Endodermal cell (in vitro differentiated cells): ENCODE data around the gene MT1HL1. TPM values are rescaled to one million over a fixed set of nuclear protein-coding genes. Genes with fewer than 3 reads are reported as not detected.

ENCODE experiments used
- DNase-seq: peaks from one replicate; pipeline ENCODE4 v3.0.0-alpha.2; 2017
- H3K27ac ChIP-seq: 2 replicates; pipeline ENCODE4 v1.5.1; 2013; ENCODE audit warnings: mild to moderate bottlenecking, low read depth, low read length, moderate library complexity
- H3K27me3 ChIP-seq: 2 replicates; pipeline ENCODE4 v1.6.1; 2013; ENCODE audit warnings: mild to moderate bottlenecking, low read length, moderate library complexity; ENCODE audit not compliant: insufficient read depth, control insufficient read depth, poor library complexity, severe bottlenecking
- H3K36me3 ChIP-seq: 2 replicates; pipeline ENCODE4 v1.7.0; 2013; ENCODE audit warnings: mild to moderate bottlenecking, low read length, moderate library complexity; ENCODE audit not compliant: control insufficient read depth, insufficient read depth
- H3K4me1 ChIP-seq: one replicate; pipeline ENCODE4 v1.7.0; 2013; ENCODE audit warnings: low read length; ENCODE audit not compliant: control insufficient read depth, insufficient read depth
- H3K4me3 ChIP-seq: 2 replicates; pipeline ENCODE4 v1.5.1; 2013; ENCODE audit warnings: mild to moderate bottlenecking, low read length, moderate library complexity
- H3K9ac ChIP-seq: 2 replicates; pipeline ENCODE4 v1.6.1; 2013; ENCODE audit warnings: mild to moderate bottlenecking, low read length, moderate library complexity; ENCODE audit not compliant: poor library complexity, severe bottlenecking; ENCODE audit errors: extremely low read depth
- H3K9me3 ChIP-seq: 2 replicates; pipeline ENCODE4 v1.6.1; 2013; ENCODE audit warnings: mild to moderate bottlenecking, low read length, moderate library complexity; ENCODE audit not compliant: control insufficient read depth
- H3K27ac Mint-ChIP-seq: 2 replicates; pipeline ENCODE4 v1.8.0; 2020; ENCODE audit warnings: mixed read lengths
- H3K27me3 Mint-ChIP-seq: 2 replicates; pipeline ENCODE4 v1.8.0; 2021; ENCODE audit warnings: mild to moderate bottlenecking, mixed read lengths; ENCODE audit not compliant: insufficient read depth
- H3K36me3 Mint-ChIP-seq: 2 replicates; pipeline ENCODE4 v1.8.0; 2020; ENCODE audit warnings: low read depth, mixed read lengths
- H3K4me1 Mint-ChIP-seq: 2 replicates; pipeline ENCODE4 v1.8.0; 2020; ENCODE audit warnings: mixed read lengths
- H3K4me3 Mint-ChIP-seq: 2 replicates; pipeline ENCODE4 v1.8.0; 2020; ENCODE audit warnings: mild to moderate bottlenecking, moderate library complexity, mixed read lengths
- H3K9me3 Mint-ChIP-seq: 2 replicates; pipeline ENCODE4 v1.8.0; 2020; ENCODE audit warnings: mild to moderate bottlenecking, mixed read lengths
- CTCF ChIP-seq: fragments of 200-600 bp; sonication (generic); conservative IDR thresholded peaks from 2 replicates; pipeline ENCODE4 v1.5.0; 2021; ENCODE audit warnings: antibody characterized with exemption, mild to moderate bottlenecking
- WGBS, 2 experiments: methylation state at CpG; one replicate each; pipeline versions ENCODE4 v1.1.5 to v1.1.7; 2013; ENCODE audit warnings: missing lambda C conversion rate in 2 of 2, mixed read lengths in 1 of 2; ENCODE audit not compliant: insufficient coverage in 1 of 2, insufficient read length in 1 of 2; 5-methylcytosine and 5-hydroxymethylcytosine counted together
- total RNA-seq, 2 donors: library from RNA; stranded (reverse); fragmentation: NEBNext Ultra II Directional in 1 of 2; extraction: Animal tissue kit (Norgen Biotek cat#: 25700) in 1 of 2; gene quantifications; 2 replicates in 1 of 2; 3 replicates in 1 of 2; pipeline ENCODE4 v1.2.1, GENCODE V29; 2021

MT1HL1 gene
- total RNA-seq, 2 donors from 2014 or later = not detected

GRCh38 chr1:236959112-236959511 lies 45.1 kb downstream of the MT1HL1 start:
- no peaks in the 10 kb centered on the region for H3K27me3 ChIP-seq
- H3K4me1 ChIP-seq = no peaks in the 10 kb centered on the region
- no peaks in the 10 kb centered on the region for H3K4me1 Mint-ChIP-seq
- peaks cover 9% of the 10 kb centered on the region for H3K9me3 ChIP-seq
- TF ChIP-seq CTCF = no peak
- H3K27me3 Mint-ChIP-seq = no peaks in the 10 kb centered on the region
- no peaks in the 10 kb centered on the region for H3K36me3 ChIP-seq
- no peak for DNase-seq
- no peak overlapping the region for H3K4me3 Mint-ChIP-seq
- WGBS, 2 experiments = 100% methylated on average over 2 of the region's 2 CpGs; no CpG with 5 or more reads in 1 of the 2 experiments
- peaks cover 9% of the 10 kb centered on the region for H3K9me3 Mint-ChIP-seq
- H3K27ac Mint-ChIP-seq = no peak overlapping the region
- H3K9ac ChIP-seq = no peak overlapping the region
- H3K4me3 ChIP-seq = no peak overlapping the region
- no peak overlapping the region for H3K27ac ChIP-seq
- no peaks in the 10 kb centered on the region for H3K36me3 Mint-ChIP-seq

GRCh38 chr1:236957235-236957634 lies 47.0 kb downstream of the MT1HL1 start:
- TF ChIP-seq CTCF = no peak
- Histone ChIP-seq H3K27ac (no peak overlapping the region), H3K27me3 (no peaks in the 10 kb centered on the region), H3K9me3 (peaks cover 13% of the 10 kb centered on the region), H3K9ac (no peak overlapping the region), H3K4me1 (peaks cover 10% of the 10 kb centered on the region), H3K36me3 (no peaks in the 10 kb centered on the region), H3K4me3 (no peak overlapping the region)
- no peak overlapping the region for H3K4me3 Mint-ChIP-seq
- H3K27ac Mint-ChIP-seq = no peak overlapping the region
- WGBS, 2 experiments = 64 to 80% methylated on average over 3 to 5 of the region's 5 CpGs
- H3K27me3 Mint-ChIP-seq = no peaks in the 10 kb centered on the region
- H3K4me1 Mint-ChIP-seq = peaks cover 15% of the 10 kb centered on the region
- DNase-seq = no peak
- H3K36me3 Mint-ChIP-seq = no peaks in the 10 kb centered on the region
- H3K9me3 Mint-ChIP-seq = peaks cover 11% of the 10 kb centered on the region

Other genes with a start within 250 kb of the MT1HL1 start
- 10 to 100 TPM; 28.5 to 29.5 TPM for gene MTR, start 209.1 kb downstream of the MT1HL1 start, total RNA-seq
- gene RYR2, start 37.7 kb upstream of the MT1HL1 start, total RNA-seq = 1 to 10 TPM in 1 of 2 donors, under 1 TPM in 1; 0.95 to 2.4 TPM